HL-60/S4 treated with phorbol 12-myristate 13-acetate at 8.2 ng/mL for 4 days and 3 days (cell line): ENCODE results near the gene HBQ1.
"Not testable (repeated sequence)": the region's sequence is repeated elsewhere in the genome, so short reads cannot be mapped to it uniquely, and the experiment has no call there.

Experiments used
- in situ Hi-C: fragments of 300-500 bp; cut with MboI; formaldehyde crosslinking; loops from 2 replicates; pipeline ENCODE4 v1.15.0; 2022; ENCODE audit warnings: low sequenced_read_pairs

HBQ1 gene

GRCh38 chr16:180101-180675 is at the start of gene HBQ1:
Gene HBQ1 (plus strand): TSS chr16:180459. CDS start chr16:180487, 28 bp downstream.
- in situ Hi-C loops, result no loop called here

GRCh38 chr16:130533-131173 is 49.6 kb upstream of the HBQ1 start:
- in situ Hi-C loops, result no loop called here

GRCh38 chr16:132120-132519 is 48.1 kb upstream of the HBQ1 start:
- in situ Hi-C loops, result no loop called here

GRCh38 chr16:133716-134115 is 46.5 kb upstream of the HBQ1 start:
- in situ Hi-C loops, result no loop called here

- in situ Hi-C loops, result no loop called here
These were observed 42.2 kb upstream of the HBQ1 start for GRCh38 chr16:138049-138417.

- in situ Hi-C loops, result no loop called here
These were observed 39.9 kb upstream of the HBQ1 start for GRCh38 chr16:140175-140857.

- in situ Hi-C loops, result no loop called here
These were observed 37.8 kb upstream of the HBQ1 start for GRCh38 chr16:142405-142967.

- in situ Hi-C loops, result no loop called here
These were observed 37.2 kb upstream of the HBQ1 start for GRCh38 chr16:143047-143446.

GRCh38 chr16:143456-143855 is 36.8 kb upstream of the HBQ1 start:
- in situ Hi-C loops, result no loop called here

- in situ Hi-C loops, result no loop called here
These were observed 35.4 kb upstream of the HBQ1 start for GRCh38 chr16:144797-145252.

GRCh38 chr16:146646-147045 is 33.6 kb upstream of the HBQ1 start:
- in situ Hi-C loops, result no loop called here

GRCh38 chr16:149024-149660 is 31.1 kb upstream of the HBQ1 start:
- in situ Hi-C loops, result no loop called here

GRCh38 chr16:152141-153128 is 27.8 kb upstream of the HBQ1 start, which contains the start of gene HBZ:
Gene HBZ (plus strand): TSS chr16:152644. CDS start chr16:152910, 266 bp downstream.
- in situ Hi-C loops, result no loop called here

GRCh38 chr16:153129-153521 is 27.1 kb upstream of the HBQ1 start:
- in situ Hi-C loops, result not testable (repeated sequence)

- in situ Hi-C loops, result not testable (repeated sequence)
These were observed 26.6 kb upstream of the HBQ1 start for GRCh38 chr16:153550-154216.

- in situ Hi-C loops, result no loop called here
These were observed 25.8 kb upstream of the HBQ1 start for GRCh38 chr16:154217-155030.

GRCh38 chr16:155031-155398 is 25.2 kb upstream of the HBQ1 start:
- in situ Hi-C loops, result no loop called here

GRCh38 chr16:159136-159849 is 21.0 kb upstream of the HBQ1 start:
- in situ Hi-C loops, result no loop called here
